K562 (cell line): ENCODE results near the gene SLC1A4. TPM values are rescaled to one million over a fixed set of nuclear protein-coding genes. Genes with fewer than 3 reads are reported as not detected.

Experiments
- E2F3 ChIP-seq: fragments of 250-450 bp; sonication (Bioruptor Pico); IDR thresholded peaks from 2 replicates; pipeline ENCODE4 v1.4.0; 2020; ENCODE audit warnings: mild to moderate bottlenecking
- FOS ChIP-seq: IDR thresholded peaks from 3 replicates; pipeline ENCODE4 v1.6.1; 2011; ENCODE audit not compliant: insufficient read length; ENCODE audit errors: extremely low read depth
- KLF16 ChIP-seq: IDR thresholded peaks from 2 replicates; pipeline ENCODE4 v1.6.1; 2016; ENCODE audit warnings: antibody characterized with exemption
- MAFF ChIP-seq: IDR thresholded peaks from 2 replicates; pipeline ENCODE4 v1.6.1; 2012; ENCODE audit warnings: low read length, improper control_type of control experiment
- MTA2 ChIP-seq: fragments of 450-650 bp; IDR thresholded peaks from 2 replicates; pipeline ENCODE4 v1.6.1; 2016; ENCODE audit warnings: low read depth
- MXI1 ChIP-seq: IDR thresholded peaks from 2 replicates; pipeline ENCODE4 v1.6.1; 2011; ENCODE audit warnings: low read depth, mild to moderate bottlenecking, improper control_type of control experiment, low read length
- NR3C1 ChIP-seq: sonication (generic); formaldehyde crosslinking; IDR thresholded peaks from 2 replicates; pipeline ENCODE4 v1.8.1; 2022; ENCODE audit warnings: missing genetic modification reagents
- POLR2AphosphoS2 ChIP-seq: IDR thresholded peaks from 2 replicates; pipeline ENCODE4 v1.6.1; 2012; ENCODE audit warnings: low read length, improper control_type of control experiment
- RBM22 ChIP-seq: fragments of 200-400 bp; formaldehyde crosslinking; IDR thresholded peaks from 2 replicates; pipeline ENCODE4 v1.6.1; 2018; ENCODE audit warnings: low read length, low read depth; ENCODE audit not compliant: poor library complexity, severe bottlenecking
- SLC30A9 ChIP-seq: fragments of 250-450 bp; sonication (Bioruptor Pico); IDR thresholded peaks from 2 replicates; pipeline ENCODE4 v1.8.0; 2022; ENCODE audit warnings: mild to moderate bottlenecking, moderate library complexity
- SOX6 ChIP-seq: fragments of 450-650 bp; IDR thresholded peaks from 2 replicates; pipeline ENCODE4 v1.6.1; 2014; ENCODE audit warnings: mild to moderate bottlenecking
- SRSF7 ChIP-seq: fragments of 200-400 bp; formaldehyde crosslinking; optimal IDR thresholded peaks from 2 replicates; pipeline ENCODE3; 2017; ENCODE audit warnings: mild to moderate bottlenecking, low read depth, low read length
- ZNF146 ChIP-seq: IDR thresholded peaks from one replicate; pipeline ENCODE4 v1.6.1; 2018; ENCODE audit warnings: missing compliant biosample characterization; ENCODE audit not compliant: unreplicated experiment
- ZNF232 ChIP-seq: sonication (generic); formaldehyde crosslinking; IDR thresholded peaks from 2 replicates; pipeline ENCODE4 v1.8.0; 2022; ENCODE audit warnings: mild to moderate bottlenecking, missing genetic modification reagents
- ZNF431 ChIP-seq: sonication (generic); formaldehyde crosslinking; IDR thresholded peaks from 2 replicates; pipeline ENCODE4 v1.8.0; 2022; ENCODE audit warnings: mild to moderate bottlenecking, missing genetic modification reagents
- ZNF77 ChIP-seq: fragments of 250-450 bp; sonication (Bioruptor Pico); IDR thresholded peaks from 2 replicates; pipeline ENCODE4 v1.5.0; 2020
- polyA plus RNA-seq, 8 experiments: library from polyadenylated mRNA; depleted of rRNA in 4 of 8; stranded (reverse) in 5 of 8; unstranded in 3 of 8; fragments of >200 nt; fragmentation: Nextera tagmentation in 2 of 8; fragmentation: Illumina TruSeq in 1 of 8; extraction: Ambion mirVana in 2 of 8; extraction: Trizol in 1 of 8; gene quantifications; 2 replicates each; pipeline versions ENCODE4 v1.2.1 to v1.2.3, GENCODE V29; 2011 to 2014; ENCODE audit warnings: inconsistent platforms in 1 of 8, missing spikeins in 1 of 8
- total RNA-seq, 7 experiments: library from RNA; depleted of rRNA in 6 of 7; stranded (reverse); fragments of >200 nt in 6 of 7; fragmentation: Illumina TruSeq in 2 of 7; extraction: Trizol in 2 of 7; gene quantifications; 2 replicates each; pipeline versions ENCODE4 v1.2.1 to v1.2.3, GENCODE V29; 2011 to 2021; ENCODE audit warnings: low replicate concordance in 1 of 7
- TF ChIP-seq, protein P1 (sequence below): conservative IDR thresholded peaks from 2 replicates; pipeline ENCODE4 v1.6.1; 2011; ENCODE audit warnings: low read depth, mild to moderate bottlenecking, low read length; ENCODE audit not compliant: control insufficient read depth
- TF ChIP-seq, protein P2 (sequence below): fragments of 450-650 bp; formaldehyde crosslinking; conservative IDR thresholded peaks from 2 replicates; pipeline ENCODE4 v1.4.0; 2022; ENCODE audit warnings: mild to moderate bottlenecking, missing genetic modification characterization
- TF ChIP-seq, protein P3 (sequence below): fragments of 450-650 bp; IDR thresholded peaks from 2 replicates; pipeline ENCODE4 v1.7.1; 2018; ENCODE audit warnings: mild to moderate bottlenecking, low read depth; ENCODE audit not compliant: partially characterized antibody
- TF ChIP-seq, protein P4 (sequence below): fragments of 250-450 bp; sonication (Bioruptor Pico); IDR thresholded peaks from 2 replicates; pipeline ENCODE4 v1.8.0; 2022; ENCODE audit warnings: moderate library complexity, mild to moderate bottlenecking, inconsistent platforms

Gene SLC1A4
- total and polyA plus RNA-seq, 9 of the 15 experiments (the other 6 are each of a cell fraction or from before 2014, with no cell fraction given): 4.4 to 24.0 (median 10.9) TPM

DNA sequence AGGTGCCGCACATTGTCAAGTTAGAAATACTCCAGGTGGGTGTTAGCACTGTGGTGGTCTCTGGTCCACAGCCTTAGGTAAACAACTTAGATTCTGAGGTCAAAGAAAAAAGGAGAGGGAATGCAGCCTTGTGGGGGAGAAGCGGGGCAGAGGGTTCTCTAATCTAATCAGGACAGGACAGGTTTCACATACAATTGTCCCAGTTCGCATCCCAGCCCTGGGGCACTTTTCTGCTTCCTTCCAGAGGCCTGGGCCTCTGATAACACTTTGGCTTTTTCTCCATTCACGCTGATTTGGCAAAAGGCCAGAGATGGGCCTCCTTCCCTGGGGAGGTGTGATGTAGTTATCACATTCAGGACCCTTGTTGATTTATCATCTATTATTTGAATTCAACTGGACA is 32.5 kb downstream of the SLC1A4 start (continued):
- TF ChIP-seq MTA2 (peak; percentile 93), NR3C1 (CRISPR knock-in tag) (no peak), ZNF431 (CRISPR knock-in tag) (no peak), MXI1 (no peak), FOS (no peak), MAFF (peak; percentile 58; the same call in 1 of the 2 replicates), SRSF7 (no peak), RBM22 (no peak), SOX6 (peak; percentile 99), E2F3 (no peak), ZNF77 (CRISPR knock-in tag) (no peak), ZNF146 (CRISPR knock-in tag) (no peak), POLR2AphosphoS2 (no peak), SLC30A9 (CRISPR knock-in tag) (no peak), KLF16 (peak; percentile 92), ZNF232 (CRISPR knock-in tag) (no peak)
- TF ChIP-seq, protein P1, sequence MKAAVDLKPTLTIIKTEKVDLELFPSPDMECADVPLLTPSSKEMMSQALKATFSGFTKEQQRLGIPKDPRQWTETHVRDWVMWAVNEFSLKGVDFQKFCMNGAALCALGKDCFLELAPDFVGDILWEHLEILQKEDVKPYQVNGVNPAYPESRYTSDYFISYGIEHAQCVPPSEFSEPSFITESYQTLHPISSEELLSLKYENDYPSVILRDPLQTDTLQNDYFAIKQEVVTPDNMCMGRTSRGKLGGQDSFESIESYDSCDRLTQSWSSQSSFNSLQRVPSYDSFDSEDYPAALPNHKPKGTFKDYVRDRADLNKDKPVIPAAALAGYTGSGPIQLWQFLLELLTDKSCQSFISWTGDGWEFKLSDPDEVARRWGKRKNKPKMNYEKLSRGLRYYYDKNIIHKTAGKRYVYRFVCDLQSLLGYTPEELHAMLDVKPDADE: 0 out of 2 replicates have a peak, but pooled peaks have one; percentile 20
- TF ChIP-seq, protein P2, sequence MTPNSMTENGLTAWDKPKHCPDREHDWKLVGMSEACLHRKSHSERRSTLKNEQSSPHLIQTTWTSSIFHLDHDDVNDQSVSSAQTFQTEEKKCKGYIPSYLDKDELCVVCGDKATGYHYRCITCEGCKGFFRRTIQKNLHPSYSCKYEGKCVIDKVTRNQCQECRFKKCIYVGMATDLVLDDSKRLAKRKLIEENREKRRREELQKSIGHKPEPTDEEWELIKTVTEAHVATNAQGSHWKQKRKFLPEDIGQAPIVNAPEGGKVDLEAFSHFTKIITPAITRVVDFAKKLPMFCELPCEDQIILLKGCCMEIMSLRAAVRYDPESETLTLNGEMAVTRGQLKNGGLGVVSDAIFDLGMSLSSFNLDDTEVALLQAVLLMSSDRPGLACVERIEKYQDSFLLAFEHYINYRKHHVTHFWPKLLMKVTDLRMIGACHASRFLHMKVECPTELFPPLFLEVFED (CRISPR knock-in tag): no peak
- TF ChIP-seq, protein P3, sequence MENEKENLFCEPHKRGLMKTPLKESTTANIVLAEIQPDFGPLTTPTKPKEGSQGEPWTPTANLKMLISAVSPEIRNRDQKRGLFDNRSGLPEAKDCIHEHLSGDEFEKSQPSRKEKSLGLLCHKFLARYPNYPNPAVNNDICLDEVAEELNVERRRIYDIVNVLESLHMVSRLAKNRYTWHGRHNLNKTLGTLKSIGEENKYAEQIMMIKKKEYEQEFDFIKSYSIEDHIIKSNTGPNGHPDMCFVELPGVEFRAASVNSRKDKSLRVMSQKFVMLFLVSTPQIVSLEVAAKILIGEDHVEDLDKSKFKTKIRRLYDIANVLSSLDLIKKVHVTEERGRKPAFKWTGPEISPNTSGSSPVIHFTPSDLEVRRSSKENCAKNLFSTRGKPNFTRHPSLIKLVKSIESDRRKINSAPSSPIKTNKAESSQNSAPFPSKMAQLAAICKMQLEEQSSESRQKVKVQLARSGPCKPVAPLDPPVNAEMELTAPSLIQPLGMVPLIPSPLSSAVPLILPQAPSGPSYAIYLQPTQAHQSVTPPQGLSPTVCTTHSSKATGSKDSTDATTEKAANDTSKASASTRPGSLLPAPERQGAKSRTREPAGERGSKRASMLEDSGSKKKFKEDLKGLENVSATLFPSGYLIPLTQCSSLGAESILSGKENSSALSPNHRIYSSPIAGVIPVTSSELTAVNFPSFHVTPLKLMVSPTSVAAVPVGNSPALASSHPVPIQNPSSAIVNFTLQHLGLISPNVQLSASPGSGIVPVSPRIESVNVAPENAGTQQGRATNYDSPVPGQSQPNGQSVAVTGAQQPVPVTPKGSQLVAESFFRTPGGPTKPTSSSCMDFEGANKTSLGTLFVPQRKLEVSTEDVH: no peak
- TF ChIP-seq, protein P4, sequence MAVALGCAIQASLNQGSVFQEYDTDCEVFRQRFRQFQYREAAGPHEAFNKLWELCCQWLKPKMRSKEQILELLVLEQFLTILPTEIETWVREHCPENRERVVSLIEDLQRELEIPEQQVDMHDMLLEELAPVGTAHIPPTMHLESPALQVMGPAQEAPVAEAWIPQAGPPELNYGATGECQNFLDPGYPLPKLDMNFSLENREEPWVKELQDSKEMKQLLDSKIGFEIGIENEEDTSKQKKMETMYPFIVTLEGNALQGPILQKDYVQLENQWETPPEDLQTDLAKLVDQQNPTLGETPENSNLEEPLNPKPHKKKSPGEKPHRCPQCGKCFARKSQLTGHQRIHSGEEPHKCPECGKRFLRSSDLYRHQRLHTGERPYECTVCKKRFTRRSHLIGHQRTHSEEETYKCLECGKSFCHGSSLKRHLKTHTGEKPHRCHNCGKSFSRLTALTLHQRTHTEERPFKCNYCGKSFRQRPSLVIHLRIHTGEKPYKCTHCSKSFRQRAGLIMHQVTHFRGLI (CRISPR knock-in tag): no peak
